Measurements from ENCODE around the gene REV3L. TPM values are rescaled to one million over a fixed set of nuclear protein-coding genes. Genes with fewer than 3 reads are reported as not detected.

The REV3L gene
- total RNA-seq, 1 experiment from 2014 or later, result 5.3 TPM

- Histone ChIP-seq H2BK20ac (ENCODE audit: low read depth, low read length, poor library complexity, severe bottlenecking) (no peak overlapping the region), H3K79me1 (ENCODE audit: insufficient read depth, low read depth, low read length, poor library complexity, severe bottlenecking) (no peaks in the 10 kb centered on the region), H3K23ac (ENCODE audit: insufficient read length, low read depth, low read length) (no peak overlapping the region), H2AK5ac (ENCODE audit: insufficient read length, low read length) (no peak overlapping the region), H3K79me2 (ENCODE audit: insufficient read depth, low read length) (no peaks in the 10 kb centered on the region), H3T11ph (ENCODE audit: low read length) (no peak overlapping the region), H3K4me2 (ENCODE audit: insufficient read depth, insufficient read length, low read length) (no peak overlapping the region), H2BK12ac (ENCODE audit: insufficient read length, low read depth, low read length) (no peak overlapping the region), H4K5ac (ENCODE audit: insufficient read length, low read depth, low read length) (no peak overlapping the region), H3K9me3 (ENCODE audit: control insufficient read depth, low read depth, low read length) (no peaks in the 10 kb centered on the region), H2BK15ac (ENCODE audit: low read depth, low read length) (no peak overlapping the region), H2AFZ (ENCODE audit: low read length) (no peak overlapping the region), H4K91ac (ENCODE audit: insufficient read length, low read depth, low read length) (no peak overlapping the region), H4K20me1 (ENCODE audit: control insufficient read depth, insufficient read depth, insufficient read length) (no peaks in the 10 kb centered on the region), H2BK120ac (ENCODE audit: low read depth, low read length, poor library complexity, severe bottlenecking) (no peak overlapping the region), H3K4me1 (ENCODE audit: insufficient read depth, low read length) (no peaks in the 10 kb centered on the region), H3K4ac (ENCODE audit: low read depth, low read length) (no peak overlapping the region), H3K9ac (ENCODE audit: extremely low read depth, insufficient read length, low read length) (no peak overlapping the region), H3K27ac (ENCODE audit: insufficient read length, low read depth, low read length) (no peak overlapping the region), H3K14ac (ENCODE audit: insufficient read depth, low read length) (no peak overlapping the region), H2BK5ac (ENCODE audit: insufficient read length, low read length) (no peak overlapping the region), H3K18ac (ENCODE audit: insufficient read length, low read depth, low read length) (no peak overlapping the region), H3K23me2 (ENCODE audit: insufficient read length, low read depth, low read length, poor library complexity, severe bottlenecking) (no peaks in the 10 kb centered on the region), H3K56ac (ENCODE audit: insufficient read length, low read depth, low read length) (no peak overlapping the region), H4K8ac (replicated peaks; ENCODE audit: insufficient read length, low read depth, low read length) (no peak overlapping the region), H3K27me3 (ENCODE audit: insufficient read depth, low read length) (no peaks in the 10 kb centered on the region)
- DNase-seq, result no peak
- H3K36me3 Mint-ChIP-seq (ENCODE audit: insufficient read depth in 1 of 3, low read depth in 3 of 3), result peaks cover 0 to 2% (median 0%) of the 10 kb centered on the region in 3 experiments; a peak in 3 of 7 replicates
- H3K4me3 Mint-ChIP-seq, result no peak overlapping the region
- no peak overlapping the region; a peak in 1 of 7 replicates for H3K27ac Mint-ChIP-seq
- H3K9me3 Mint-ChIP-seq, result peaks cover 0 to 2% of the 10 kb centered on the region in 2 experiments; a peak in 2 of 5 replicates
- no CpG with 5 or more reads among the region's 2 CpGs for WGBS (ENCODE audit: extremely low coverage, insufficient read length, low lambda C conversion rate)
- no peaks in the 10 kb centered on the region for H3K27me3 Mint-ChIP-seq (ENCODE audit: low read depth)
- TF ChIP-seq, protein P1, sequence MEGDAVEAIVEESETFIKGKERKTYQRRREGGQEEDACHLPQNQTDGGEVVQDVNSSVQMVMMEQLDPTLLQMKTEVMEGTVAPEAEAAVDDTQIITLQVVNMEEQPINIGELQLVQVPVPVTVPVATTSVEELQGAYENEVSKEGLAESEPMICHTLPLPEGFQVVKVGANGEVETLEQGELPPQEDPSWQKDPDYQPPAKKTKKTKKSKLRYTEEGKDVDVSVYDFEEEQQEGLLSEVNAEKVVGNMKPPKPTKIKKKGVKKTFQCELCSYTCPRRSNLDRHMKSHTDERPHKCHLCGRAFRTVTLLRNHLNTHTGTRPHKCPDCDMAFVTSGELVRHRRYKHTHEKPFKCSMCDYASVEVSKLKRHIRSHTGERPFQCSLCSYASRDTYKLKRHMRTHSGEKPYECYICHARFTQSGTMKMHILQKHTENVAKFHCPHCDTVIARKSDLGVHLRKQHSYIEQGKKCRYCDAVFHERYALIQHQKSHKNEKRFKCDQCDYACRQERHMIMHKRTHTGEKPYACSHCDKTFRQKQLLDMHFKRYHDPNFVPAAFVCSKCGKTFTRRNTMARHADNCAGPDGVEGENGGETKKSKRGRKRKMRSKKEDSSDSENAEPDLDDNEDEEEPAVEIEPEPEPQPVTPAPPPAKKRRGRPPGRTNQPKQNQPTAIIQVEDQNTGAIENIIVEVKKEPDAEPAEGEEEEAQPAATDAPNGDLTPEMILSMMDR (conservative IDR thresholded peaks at IDR 0.05), result no peak
- peaks cover 0 to 6% of the 10 kb centered on the region in 2 experiments; a peak in 2 of 4 replicates for H3K4me1 Mint-ChIP-seq
Observed at GRCh38 chr6:111423055-111423633, 59.9 kb downstream of the REV3L start.

Data from H9 (cell line).